DND-41 (cell line): ENCODE results near the gene VAMP2.

ENCODE experiments used
- CTCF ChIP-seq: IDR thresholded peaks from 2 replicates; pipeline ENCODE4 v1.5.1; 2012; ENCODE audit warnings: borderline replicate concordance, low read length, moderate library complexity, mild to moderate bottlenecking; ENCODE audit not compliant: poor library complexity, severe bottlenecking; ENCODE audit errors: extremely low read depth
- EZH2 ChIP-seq: IDR thresholded peaks from 3 replicates; pipeline ENCODE4 v1.6.1; 2012; ENCODE audit warnings: borderline replicate concordance, low read depth, mild to moderate bottlenecking, moderate library complexity, low read length, inconsistent platforms; ENCODE audit not compliant: severe bottlenecking

GRCh38 chr17:8133399-8133798, 29.3 kb downstream of the VAMP2 start:
- TF ChIP-seq CTCF = no peak
- TF ChIP-seq EZH2 = no peak
